ENCODE measurements around the gene MMP7. TPM values are rescaled to one million over a fixed set of nuclear protein-coding genes. Genes with fewer than 3 reads are reported as not detected.

The MMP7 gene
- total RNA-seq, 4 donors from 2014 or later = not detected

GRCh38 chr11:102491969-102492368 lies 38.6 kb downstream of the MMP7 start:
- in situ Hi-C loops (cut with MboI; ENCODE audit: low pct_ligation_motif_present in 1 of 4, low pct_unique_long_range_greater_than_20kb in 1 of 4, low sequenced_read_pairs in 3 of 4) = loop anchor here in 3 of 4 donors (10.0 to 25.0 kb wide), 5 partner anchors 97 to 445 kb away; no protein-coding TSS in a partner anchor
- Histone ChIP-seq H3K27me3 (no peaks in the 10 kb centered on the region), H3K27ac (no peak overlapping the region), H3K36me3 (no peaks in the 10 kb centered on the region), H3K9me3 (no peaks in the 10 kb centered on the region), H3K4me3 (no peak overlapping the region), H3K4me1 (peaks cover 0 to 23% (median 14%) of the 10 kb centered on the region in 4 donors)
- TF ChIP-seq POLR2A (IDR thresholded peaks at IDR 0.05) = no peak
- no peak for TF ChIP-seq EP300 (IDR thresholded peaks at IDR 0.05; ENCODE audit: low read depth)
- no peak for TF ChIP-seq POLR2AphosphoS5 (IDR thresholded peaks at IDR 0.05)
- no peak for TF ChIP-seq CTCF (IDR thresholded peaks at IDR 0.05)
- no peak for DNase-seq
- 80 to 88% methylated on average over 2 of the region's 2 CpGs for WGBS, 2 donors (ENCODE audit: low coverage in 1 of 2)
- intact Hi-C loops (cut with DNase I; ENCODE audit: low total_unique reads) = loop anchor here (5.0 to 10.0 kb wide), 2 partner anchors 150 to 197 kb away; no protein-coding TSS in a partner anchor

GRCh38 chr11:102489186-102490145 lies 41.1 kb downstream of the MMP7 start:
- Histone ChIP-seq H3K4me1 (peaks cover 0 to 7% (median 2%) of the 10 kb centered on the region in 4 donors), H3K36me3 (no peaks in the 10 kb centered on the region), H3K4me3 (no peak overlapping the region), H3K27ac (no peak overlapping the region), H3K27me3 (no peaks in the 10 kb centered on the region), H3K9me3 (no peaks in the 10 kb centered on the region)
- DNase-seq = no peak
- WGBS, 2 donors (ENCODE audit: low coverage in 1 of 2) = 76 to 77% methylated on average over 4 to 5 of the region's 5 CpGs
- no peak for TF ChIP-seq EP300 (IDR thresholded peaks at IDR 0.05; ENCODE audit: low read depth)
- no peak for TF ChIP-seq POLR2AphosphoS5 (IDR thresholded peaks at IDR 0.05)
- no peak for TF ChIP-seq POLR2A (IDR thresholded peaks at IDR 0.05)
- TF ChIP-seq CTCF (IDR thresholded peaks at IDR 0.05) = no peak
- intact Hi-C loops (cut with DNase I; ENCODE audit: low total_unique reads) = loop anchor here (5.0 to 10.0 kb wide), 2 partner anchors 147 to 195 kb away; no protein-coding TSS in a partner anchor
- in situ Hi-C loops (cut with MboI; ENCODE audit: low pct_ligation_motif_present in 1 of 4, low pct_unique_long_range_greater_than_20kb in 1 of 4, low sequenced_read_pairs in 3 of 4) = loop anchor here in 3 of 4 donors (10.0 to 25.0 kb wide), 5 partner anchors 95 to 448 kb away; no protein-coding TSS in a partner anchor

- Histone ChIP-seq H3K4me1 (no peaks in the 10 kb centered on the region), H3K9me3 (no peaks in the 10 kb centered on the region), H3K4me3 (no peak overlapping the region), H3K27ac (no peak overlapping the region), H3K36me3 (no peaks in the 10 kb centered on the region), H3K27me3 (no peaks in the 10 kb centered on the region)
- no peak for TF ChIP-seq POLR2A (IDR thresholded peaks at IDR 0.05)
- TF ChIP-seq POLR2AphosphoS5 (IDR thresholded peaks at IDR 0.05) = no peak
- no peak for TF ChIP-seq EP300 (IDR thresholded peaks at IDR 0.05; ENCODE audit: low read depth)
- TF ChIP-seq CTCF (IDR thresholded peaks at IDR 0.05) = no peak
- 83 to 86% methylated on average over 3 of the region's 3 CpGs for WGBS, 2 donors (ENCODE audit: low coverage in 1 of 2)
- in situ Hi-C loops (cut with MboI; ENCODE audit: low pct_ligation_motif_present in 1 of 4, low pct_unique_long_range_greater_than_20kb in 1 of 4, low sequenced_read_pairs in 3 of 4) = loop anchor here in 2 of 4 donors (25.0 kb wide), 2 partner anchors 101 to 449 kb away; no protein-coding TSS in a partner anchor
- intact Hi-C loops (cut with DNase I; ENCODE audit: low total_unique reads) = no loop called here
- DNase-seq = no peak
These were observed 42.3 kb downstream of the MMP7 start for GRCh38 chr11:102488208-102488607.

GRCh38 chr11:102487214-102487613 lies 43.3 kb downstream of the MMP7 start:
- DNase-seq = no peak
- TF ChIP-seq EP300 (IDR thresholded peaks at IDR 0.05; ENCODE audit: low read depth) = no peak
- TF ChIP-seq CTCF (IDR thresholded peaks at IDR 0.05) = no peak
- TF ChIP-seq POLR2A (IDR thresholded peaks at IDR 0.05) = no peak
- TF ChIP-seq POLR2AphosphoS5 (IDR thresholded peaks at IDR 0.05) = no peak
- in situ Hi-C loops (cut with MboI; ENCODE audit: low pct_ligation_motif_present in 1 of 4, low pct_unique_long_range_greater_than_20kb in 1 of 4, low sequenced_read_pairs in 3 of 4) = loop anchor here in 2 of 4 donors (25.0 kb wide), 2 partner anchors 100 to 450 kb away; no protein-coding TSS in a partner anchor
- H3K27ac ChIP-seq = no peak overlapping the region
- no peaks in the 10 kb centered on the region for H3K4me1 ChIP-seq
- H3K4me3 ChIP-seq = no peak overlapping the region
- H3K9me3 ChIP-seq = no peaks in the 10 kb centered on the region
- no peaks in the 10 kb centered on the region for H3K27me3 ChIP-seq
- no peaks in the 10 kb centered on the region for H3K36me3 ChIP-seq
- WGBS, 2 donors (ENCODE audit: low coverage in 1 of 2) = 87% methylated on average over 1 of the region's 1 CpG; no CpG with 5 or more reads in 1 of the 2 donors
- intact Hi-C loops (cut with DNase I; ENCODE audit: low total_unique reads) = no loop called here
